Upper lobe of left lung (tissue), 6 donors: Measurements from ENCODE around the gene CLCN6. TPM values are rescaled to one million over a fixed set of nuclear protein-coding genes. Genes with fewer than 3 reads are reported as not detected.

Experiments
- ATAC-seq, 2 donors: fragments of 200-7000 bp; cut with Tn5 transposase; one replicate each; pipeline ENCODE4 v1.9.1; 2022; ENCODE audit warnings: mild to moderate bottlenecking in 2 of 2, moderate library complexity in 2 of 2; ENCODE audit not compliant: low FRiP score in 2 of 2
- DNase-seq, 2 donors: peaks; one replicate each; pipeline ENCODE4 v3.0.0-alpha.2; 2019 to 2020
- H3K27ac ChIP-seq, 4 donors: fragments of 200-600 bp; sonication (generic); one replicate each; pipeline ENCODE4 v1.5.1; 2016 to 2019
- H3K27me3 ChIP-seq, 4 donors: fragments of 200-600 bp; sonication (generic); one replicate each; pipeline ENCODE4 v1.5.1; 2017 to 2019
- H3K36me3 ChIP-seq, 4 donors: fragments of 200-600 bp; sonication (generic); one replicate each; pipeline ENCODE4 v1.5.1; 2016 to 2019
- H3K4me1 ChIP-seq, 4 donors: fragments of 200-600 bp; sonication (generic); one replicate each; pipeline ENCODE4 v1.5.1; 2018 to 2019
- H3K4me3 ChIP-seq, 4 donors: fragments of 200-600 bp; sonication (generic); one replicate each; pipeline ENCODE4 v1.5.1; 2017 to 2019; ENCODE audit warnings: mild to moderate bottlenecking in 2 of 4, moderate library complexity in 1 of 4
- H3K9me3 ChIP-seq, 4 donors: fragments of 200-600 bp; sonication (generic); one replicate each; pipeline ENCODE4 v1.5.1; 2018 to 2019
- EP300 ChIP-seq, 4 donors: sonication (generic); formaldehyde crosslinking; IDR thresholded peaks; one replicate each; pipeline ENCODE4 v1.5.1; 2017; ENCODE audit warnings: antibody characterized with exemption in 4 of 4, control low read depth in 2 of 4
- POLR2A ChIP-seq, 4 donors: fragments of 450-650 bp; IDR thresholded peaks; one replicate each; pipeline ENCODE4 v1.5.1; 2016 to 2017; ENCODE audit warnings: antibody characterized with exemption in 4 of 4, mild to moderate bottlenecking in 2 of 4
- POLR2AphosphoS5 ChIP-seq, 2 donors: sonication (generic); formaldehyde crosslinking; IDR thresholded peaks; one replicate each; pipeline ENCODE4 v1.5.1; 2017; ENCODE audit warnings: antibody characterized with exemption in 2 of 2
- WGBS, 2 donors: methylation state at CpG; one replicate each; pipeline ENCODE4 v1.1.5; 2017 to 2018; 5-methylcytosine and 5-hydroxymethylcytosine counted together
- total RNA-seq, 6 donors: library from RNA; depleted of rRNA in 4 of 6; stranded (reverse); fragments of >200 nt in 4 of 6; gene quantifications; one replicate each; pipeline versions ENCODE4 v1.1.0 to v1.2.1, GENCODE V29; 2016 to 2021
- TF ChIP-seq, protein P1 (sequence below), 6 experiments: fragments of 450-650 bp in 4 of 6; fragments of 200-600 bp in 2 of 6; sonication (generic) in 2 of 6; IDR thresholded peaks; one replicate each; pipeline ENCODE4 v1.5.1; 2016 to 2019; ENCODE audit warnings: antibody characterized with exemption in 6 of 6
- donor health status: DM: no; HTN: no; CAD: no; lungs with moderate emphysema.
- donor health status: DM: no; HTN: yes; CAD: no; lungs with severe emphysema.

Gene CLCN6
- total RNA-seq, 6 donors from 2014 or later, result 21.6 to 96.4 (median 33.0) TPM

DNA sequence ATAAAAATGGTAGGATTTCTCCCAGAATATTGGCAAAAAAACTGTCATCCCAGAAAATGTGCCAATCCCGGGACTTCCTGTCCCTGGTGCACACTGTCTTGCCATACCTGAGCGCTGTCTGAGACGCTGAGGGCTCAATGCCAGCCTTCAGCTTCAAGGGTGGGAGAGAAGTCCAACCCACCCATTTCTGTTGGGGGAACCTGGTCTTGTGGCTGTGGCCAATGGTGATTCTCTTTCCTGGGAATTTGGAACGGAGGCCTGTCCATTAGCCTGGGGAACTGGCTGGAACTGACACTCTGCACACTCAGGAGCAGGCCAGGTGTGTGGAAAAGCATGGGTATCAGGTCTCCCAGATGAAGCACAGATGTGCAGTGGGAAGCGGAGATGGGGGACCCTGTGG, 6.9 kb upstream of the CLCN6 start:
- Histone ChIP-seq H3K9me3 (no peaks in the 10 kb centered on the region), H3K4me3 (no peak overlapping the region), H3K4me1 (peaks cover 39 to 54% (median 46%) of the 10 kb centered on the region in 4 donors), H3K36me3 (peaks cover 31 to 70% (median 52%) of the 10 kb centered on the region in 4 donors), H3K27ac (peak overlapping the region in 3 of 4 donors; percentile 69 to 94 (median 79)), H3K27me3 (no peaks in the 10 kb centered on the region)
- ATAC-seq (no peak), DNase-seq (no peak)
- TF ChIP-seq POLR2AphosphoS5 (IDR thresholded peaks at IDR 0.05) (no peak), EP300 (IDR thresholded peaks at IDR 0.05) (no peak), POLR2A (IDR thresholded peaks at IDR 0.05) (no peak)
- TF ChIP-seq, protein P1, sequence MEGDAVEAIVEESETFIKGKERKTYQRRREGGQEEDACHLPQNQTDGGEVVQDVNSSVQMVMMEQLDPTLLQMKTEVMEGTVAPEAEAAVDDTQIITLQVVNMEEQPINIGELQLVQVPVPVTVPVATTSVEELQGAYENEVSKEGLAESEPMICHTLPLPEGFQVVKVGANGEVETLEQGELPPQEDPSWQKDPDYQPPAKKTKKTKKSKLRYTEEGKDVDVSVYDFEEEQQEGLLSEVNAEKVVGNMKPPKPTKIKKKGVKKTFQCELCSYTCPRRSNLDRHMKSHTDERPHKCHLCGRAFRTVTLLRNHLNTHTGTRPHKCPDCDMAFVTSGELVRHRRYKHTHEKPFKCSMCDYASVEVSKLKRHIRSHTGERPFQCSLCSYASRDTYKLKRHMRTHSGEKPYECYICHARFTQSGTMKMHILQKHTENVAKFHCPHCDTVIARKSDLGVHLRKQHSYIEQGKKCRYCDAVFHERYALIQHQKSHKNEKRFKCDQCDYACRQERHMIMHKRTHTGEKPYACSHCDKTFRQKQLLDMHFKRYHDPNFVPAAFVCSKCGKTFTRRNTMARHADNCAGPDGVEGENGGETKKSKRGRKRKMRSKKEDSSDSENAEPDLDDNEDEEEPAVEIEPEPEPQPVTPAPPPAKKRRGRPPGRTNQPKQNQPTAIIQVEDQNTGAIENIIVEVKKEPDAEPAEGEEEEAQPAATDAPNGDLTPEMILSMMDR (IDR thresholded peaks at IDR 0.05), result no peak
- 94 to 97% methylated on average over 4 to 5 of the region's 5 CpGs for WGBS, 2 donors

DNA sequence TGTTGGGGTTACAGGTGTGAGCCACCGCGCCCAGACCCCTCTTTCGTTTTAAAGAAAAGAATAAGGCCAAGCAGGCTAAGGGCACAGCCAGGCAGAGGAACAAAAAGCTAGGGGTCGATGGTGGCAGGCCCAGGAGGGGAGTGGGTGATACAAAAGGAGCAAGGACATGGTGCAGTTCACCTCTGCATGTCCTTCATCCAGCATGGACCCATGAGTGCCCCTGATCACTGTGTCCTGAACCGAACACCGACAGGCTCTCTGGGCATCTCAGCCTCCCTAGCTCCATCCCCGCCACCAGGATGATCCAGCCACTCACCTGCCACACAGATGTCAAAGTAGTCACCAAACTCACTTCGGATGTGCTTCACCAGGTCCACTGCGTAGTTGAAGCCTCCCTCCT, 6.1 kb upstream of the CLCN6 start:
- Histone ChIP-seq H3K36me3 (peaks cover 24 to 62% (median 44%) of the 10 kb centered on the region in 4 donors), H3K27ac (peak overlapping the region in 3 of 4 donors; percentile 8 to 50 (median 48)), H3K4me1 (peaks cover 47 to 62% (median 54%) of the 10 kb centered on the region in 4 donors), H3K4me3 (no peak overlapping the region), H3K9me3 (no peaks in the 10 kb centered on the region), H3K27me3 (no peaks in the 10 kb centered on the region)
- ATAC-seq (no peak), DNase-seq (no peak)
- 96 to 99% methylated on average over 9 of the region's 9 CpGs for WGBS, 2 donors
- TF ChIP-seq POLR2AphosphoS5 (IDR thresholded peaks at IDR 0.05) (no peak), POLR2A (IDR thresholded peaks at IDR 0.05) (no peak), EP300 (IDR thresholded peaks at IDR 0.05) (no peak)
- TF ChIP-seq, protein P1 (IDR thresholded peaks at IDR 0.05), result no peak

DNA sequence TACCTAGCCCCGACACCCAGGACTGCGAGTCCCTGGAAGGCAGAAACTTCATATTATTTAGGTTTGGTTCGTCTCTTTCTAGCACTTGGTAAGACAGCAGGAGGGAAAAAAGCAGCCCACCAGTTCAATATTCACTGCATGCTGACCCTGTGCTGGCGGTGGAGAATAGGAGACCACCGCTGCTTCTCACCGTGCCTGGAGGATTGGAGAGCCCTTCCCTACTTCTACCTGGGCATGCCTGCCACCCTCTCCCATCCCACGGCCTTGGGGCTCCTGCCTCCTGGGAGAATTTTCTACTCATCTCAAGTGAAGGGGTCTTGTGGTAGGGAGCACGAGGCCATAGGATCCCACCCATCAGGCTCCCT, 5.6 kb upstream of the CLCN6 start:
- H3K9me3 ChIP-seq, result no peaks in the 10 kb centered on the region
- WGBS, 2 donors, result 83 to 98% methylated on average over 6 to 8 of the region's 8 CpGs
- no peak for DNase-seq
- TF ChIP-seq, protein P1 (IDR thresholded peaks at IDR 0.05), result no peak
- TF ChIP-seq EP300 (IDR thresholded peaks at IDR 0.05) (no peak), POLR2A (IDR thresholded peaks at IDR 0.05) (no peak), POLR2AphosphoS5 (IDR thresholded peaks at IDR 0.05) (no peak)
- peak overlapping the region in 3 of 4 donors; percentile 8 to 99 (median 48) for H3K27ac ChIP-seq
- peaks cover 49 to 64% (median 57%) of the 10 kb centered on the region in 4 donors for H3K4me1 ChIP-seq
- peaks cover 20 to 57% (median 39%) of the 10 kb centered on the region in 4 donors for H3K36me3 ChIP-seq
- ATAC-seq, result no peak
- H3K27me3 ChIP-seq, result no peaks in the 10 kb centered on the region
- peak overlapping the region in 1 of 4 donors; percentile 70 for H3K4me3 ChIP-seq

DNA sequence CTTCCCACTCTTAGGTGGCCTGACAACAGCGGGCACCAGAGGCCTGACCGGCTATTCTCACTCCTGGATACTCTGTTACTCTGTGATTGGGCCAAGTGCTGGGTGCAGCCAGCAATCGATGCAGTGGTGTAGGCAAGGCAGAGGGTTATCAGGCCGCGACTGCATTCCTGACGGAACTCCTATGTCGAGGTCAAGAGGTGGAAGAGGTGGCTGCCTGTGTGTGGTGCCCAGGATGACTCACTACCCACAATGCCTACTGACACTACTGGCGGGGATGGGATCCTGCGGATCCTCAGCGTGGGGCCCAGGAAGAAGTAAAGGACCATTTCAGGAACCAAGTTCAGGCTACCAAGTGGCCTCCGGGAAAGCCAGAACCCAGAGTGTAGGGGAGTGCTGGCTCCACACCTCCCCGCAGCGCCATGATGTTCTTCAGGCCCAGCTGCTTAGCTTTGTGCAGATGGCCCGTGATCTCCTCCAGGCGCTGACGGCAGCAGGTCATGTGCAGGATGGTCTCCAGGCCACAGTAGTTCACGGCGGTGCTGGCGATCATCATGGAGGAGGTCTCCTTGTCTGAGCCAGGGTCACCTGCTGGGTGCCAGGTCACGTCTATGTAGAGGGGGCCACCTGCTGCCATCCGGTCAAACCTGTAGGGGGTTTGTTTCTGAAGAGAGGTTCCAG, 5.1 kb upstream of the CLCN6 start:
- 92 to 96% methylated on average over 9 to 21 of the region's 21 CpGs for WGBS, 2 donors
- no peaks in the 10 kb centered on the region for H3K9me3 ChIP-seq
- no peak for TF ChIP-seq POLR2AphosphoS5 (IDR thresholded peaks at IDR 0.05)
- no peak for TF ChIP-seq EP300 (IDR thresholded peaks at IDR 0.05)
- TF ChIP-seq POLR2A (IDR thresholded peaks at IDR 0.05), result no peak
- TF ChIP-seq, protein P1 (IDR thresholded peaks at IDR 0.05), result no peak
- H3K36me3 ChIP-seq, result peaks cover 14 to 52% (median 35%) of the 10 kb centered on the region in 4 donors
- no peak for DNase-seq
- peak overlapping the region in 1 of 4 donors; percentile 70 for H3K4me3 ChIP-seq
- peaks cover 49 to 64% (median 57%) of the 10 kb centered on the region in 4 donors for H3K4me1 ChIP-seq
- H3K27me3 ChIP-seq, result no peaks in the 10 kb centered on the region
- no peak for ATAC-seq
- H3K27ac ChIP-seq, result peak overlapping the region; percentile 8 to 99 (median 44)
